ENCODE results near the gene PHACTR1. TPM values are rescaled to one million over a fixed set of nuclear protein-coding genes. Genes with fewer than 3 reads are reported as not detected.

The PHACTR1 gene
- total and polyA plus RNA-seq, 9 of the 15 experiments (the other 6 are each of a cell fraction or from before 2014, with no cell fraction given), result 11.5 to 32.6 (median 22.0) TPM

GRCh38 chr6:13284646-13285045 is 568.1 kb downstream of the PHACTR1 start:
- Histone ChIP-seq H3K4me1 (replicated peaks in 1 of 2; ENCODE audit: control insufficient read depth in 2 of 2, insufficient read depth in 2 of 2, low read length in 2 of 2) (peaks cover 0 to 13% of the 10 kb centered on the region in 2 experiments; a peak in 3 of 5 replicates), H3K9ac (ENCODE audit: insufficient read depth in 1 of 2, low read depth in 2 of 2, low read length in 2 of 2) (no peak overlapping the region; a peak in 1 of 4 replicates), H3K9me1 (ENCODE audit: control insufficient read depth, insufficient read depth, low read length) (peaks cover 3% of the 10 kb centered on the region), H3K79me2 (ENCODE audit: control insufficient read depth, insufficient read depth, low read length) (no peaks in the 10 kb centered on the region), H3K36me3 (ENCODE audit: control insufficient read depth, insufficient read depth, low read length) (peaks cover 86% of the 10 kb centered on the region), H3K9me3 (replicated peaks; ENCODE audit: control insufficient read depth, insufficient read depth, low read depth, low read length) (peaks cover 11% of the 10 kb centered on the region), H4K20me1 (replicated peaks; ENCODE audit: control insufficient read depth, insufficient read depth, low read length) (no peaks in the 10 kb centered on the region), H3K4me2 (ENCODE audit: insufficient read depth, low read length) (no peak overlapping the region), H3K4me3 (no peak overlapping the region), H3K27me3 (ENCODE audit: control insufficient read depth in 2 of 2, insufficient read depth in 2 of 2, low read length in 2 of 2) (no peaks in the 10 kb centered on the region), H2AFZ (ENCODE audit: low read depth, low read length) (no peak overlapping the region), H3K27ac (ENCODE audit: extremely low read depth, low read depth, low read length) (no peak overlapping the region)
- FAIRE-seq (no peak), ATAC-seq (no peak), DNase-seq (ENCODE audit: extremely low read depth in 1 of 4, low spot score in 3 of 4) (no peak)
- in situ Hi-C loops (cut with MboI), result no loop called here
- TF ChIP-seq FOXP1 (CRISPR knock-in tag; IDR thresholded peaks at IDR 0.05) (no peak), TCF7L2 (IDR thresholded peaks at IDR 0.05; ENCODE audit: low read depth, low read length) (no peak), MYBL2 (IDR thresholded peaks at IDR 0.05; ENCODE audit: low read depth) (no peak), MYBL2 (CRISPR knock-in tag; IDR thresholded peaks at IDR 0.05; ENCODE audit: borderline replicate concordance) (no peak)
- 90% methylated on average over 5 of the region's 6 CpGs for WGBS (ENCODE audit: insufficient coverage, low coverage, missing lambda C conversion rate)
- POLR2A ChIA-PET, result interaction anchor here (0.9 kb wide), 1 partner anchor 17 kb away, joined by 3 read pairs; no protein-coding TSS in a partner anchor
- CTCF ChIA-PET (ENCODE audit: low intra/inter-chr PET ratio), result no interaction called here
- BruUV-seq (replicated peaks), result no TSS peak
- intact Hi-C loops (cut with micrococcal nuclease), result loop anchor here (5.0 kb wide), 1 partner anchor 72 kb away; no protein-coding TSS in a partner anchor

- Histone ChIP-seq H4K20me1 (replicated peaks; ENCODE audit: control insufficient read depth, insufficient read depth, low read length) (no peaks in the 10 kb centered on the region), H3K4me1 (replicated peaks in 1 of 2; ENCODE audit: control insufficient read depth in 2 of 2, insufficient read depth in 2 of 2, low read length in 2 of 2) (peaks cover 7 to 15% of the 10 kb centered on the region in 2 experiments; a peak in 4 of 5 replicates), H3K36me3 (ENCODE audit: control insufficient read depth, insufficient read depth, low read length) (peaks cover 75% of the 10 kb centered on the region), H3K9ac (ENCODE audit: insufficient read depth in 1 of 2, low read depth in 2 of 2, low read length in 2 of 2) (no peak overlapping the region), H3K4me3 (no peak overlapping the region), H3K27me3 (ENCODE audit: control insufficient read depth in 2 of 2, insufficient read depth in 2 of 2, low read length in 2 of 2) (no peaks in the 10 kb centered on the region), H3K4me2 (ENCODE audit: insufficient read depth, low read length) (no peak overlapping the region), H3K9me3 (replicated peaks; ENCODE audit: control insufficient read depth, insufficient read depth, low read depth, low read length) (peaks cover 11% of the 10 kb centered on the region), H3K79me2 (ENCODE audit: control insufficient read depth, insufficient read depth, low read length) (no peaks in the 10 kb centered on the region), H2AFZ (ENCODE audit: low read depth, low read length) (no peak overlapping the region), H3K27ac (ENCODE audit: extremely low read depth, low read depth, low read length) (no peak overlapping the region), H3K9me1 (ENCODE audit: control insufficient read depth, insufficient read depth, low read length) (peaks cover 3% of the 10 kb centered on the region)
- CTCF ChIA-PET (ENCODE audit: low intra/inter-chr PET ratio), result no interaction called here
- intact Hi-C loops (cut with micrococcal nuclease), result loop anchor here (5.0 kb wide), 1 partner anchor 73 kb away; no protein-coding TSS in a partner anchor
- WGBS (ENCODE audit: insufficient coverage, low coverage, missing lambda C conversion rate), result 87% methylated on average over 2 of the region's 2 CpGs
- ATAC-seq, result no peak
- in situ Hi-C loops (cut with MboI), result no loop called here
- no peak for FAIRE-seq
- POLR2A ChIA-PET, result interaction anchor here (0.7 to 1.4 kb wide), 5 partner anchors 9 to 37 kb away, joined by 3 to 4 read pairs (median 3); no protein-coding TSS in a partner anchor
- no TSS peak for BruUV-seq (replicated peaks)
- no peak for DNase-seq (ENCODE audit: extremely low read depth in 1 of 4, low spot score in 3 of 4)
- TF ChIP-seq HMGN3 (IDR thresholded peaks at IDR 0.05; ENCODE audit: borderline replicate concordance, extremely low read depth, insufficient read length, low read depth, low read length), result no peak
- TF ChIP-seq ZNF668 (CRISPR knock-in tag; IDR thresholded peaks at IDR 0.05), result no peak
- no peak for TF ChIP-seq SIN3B (IDR thresholded peaks at IDR 0.05; ENCODE audit: low read depth)
- no peak for TF ChIP-seq NUFIP1 (IDR thresholded peaks at IDR 0.05; ENCODE audit: partially characterized antibody)
- no peak for TF ChIP-seq ZBTB34 (CRISPR knock-in tag; IDR thresholded peaks at IDR 0.05)
- no peak for TF ChIP-seq MCM2 (IDR thresholded peaks at IDR 0.05; ENCODE audit: low read depth)
- no peak for TF ChIP-seq EWSR1 (IDR thresholded peaks at IDR 0.05; ENCODE audit: borderline replicate concordance, low read depth, partially characterized antibody)
- no peak for TF ChIP-seq PATZ1 (CRISPR knock-in tag; IDR thresholded peaks at IDR 0.05; ENCODE audit: borderline replicate concordance)
- TF ChIP-seq ZFPM2 (CRISPR knock-in tag; IDR thresholded peaks at IDR 0.05), result no peak
- no peak for TF ChIP-seq SPI1 (IDR thresholded peaks at IDR 0.05; ENCODE audit: borderline replicate concordance, low read depth, low read length)
These were observed 569.1 kb downstream of the PHACTR1 start for GRCh38 chr6:13285705-13286104.
